Tibial nerve (tissue), 4 donors: Measurements from ENCODE around the gene BLOC1S1. TPM values are rescaled to one million over a fixed set of nuclear protein-coding genes. Genes with fewer than 3 reads are reported as not detected.

ENCODE experiments used
- DNase-seq, 2 donors: peaks; one replicate each; pipeline ENCODE4 v3.0.0-alpha.2; 2019; ENCODE audit warnings: low spot score in 2 of 2
- H3K27ac ChIP-seq, 4 donors: fragments of 200-600 bp; sonication (generic) in 3 of 4; one replicate each; pipeline ENCODE4 v1.5.1; 2017 to 2019; ENCODE audit warnings: mild to moderate bottlenecking in 1 of 4
- H3K27me3 ChIP-seq, 2 donors: fragments of 200-600 bp; sonication (generic) in 1 of 2; one replicate each; pipeline versions ENCODE4 v1.5.1 to v1.6.0; 2017 to 2019
- H3K36me3 ChIP-seq, 3 donors: fragments of 200-600 bp; sonication (generic); one replicate each; pipeline ENCODE4 v1.5.1; 2018 to 2019
- H3K4me1 ChIP-seq, 4 donors: fragments of 200-600 bp; sonication (generic) in 3 of 4; one replicate each; pipeline ENCODE4 v1.5.1; 2017 to 2019
- H3K4me3 ChIP-seq, 4 donors: fragments of 200-600 bp; sonication (generic) in 3 of 4; one replicate each; pipeline ENCODE4 v1.5.1; 2017 to 2019; ENCODE audit warnings: mild to moderate bottlenecking in 1 of 4, moderate library complexity in 1 of 4
- H3K9me3 ChIP-seq, 4 donors: fragments of 200-600 bp; sonication (generic) in 3 of 4; one replicate each; pipeline ENCODE4 v1.5.1; 2017 to 2019
- CTCF ChIP-seq, 5 experiments: fragments of 200-600 bp in 3 of 5; fragments of 450-650 bp in 2 of 5; sonication (generic) in 3 of 5; IDR thresholded peaks; one replicate each; pipeline ENCODE4 v1.5.1; 2016 to 2019; ENCODE audit warnings: antibody characterized with exemption in 5 of 5, mild to moderate bottlenecking in 3 of 5, moderate library complexity in 2 of 5
- EP300 ChIP-seq, 2 donors: sonication (generic); formaldehyde crosslinking; IDR thresholded peaks; one replicate each; pipeline ENCODE4 v1.6.1; 2017; ENCODE audit warnings: antibody characterized with exemption in 2 of 2, mild to moderate bottlenecking in 1 of 2
- POLR2A ChIP-seq, 2 donors: fragments of 450-650 bp; IDR thresholded peaks; one replicate each; pipeline ENCODE4 v1.6.1; 2017; ENCODE audit warnings: antibody characterized with exemption in 2 of 2, mild to moderate bottlenecking in 2 of 2, moderate library complexity in 2 of 2
- WGBS, 2 donors: methylation state at CpG; one replicate each; pipeline ENCODE4 v1.1.5; 2018; 5-methylcytosine and 5-hydroxymethylcytosine counted together
- total RNA-seq, 4 donors: library from RNA; depleted of rRNA; stranded (reverse); fragments of >200 nt; gene quantifications; one replicate each; pipeline ENCODE4 v1.1.0, GENCODE V29; 2016

Gene BLOC1S1
- total RNA-seq, 4 donors from 2014 or later = 212 to 322 (median 264) TPM

DNA sequence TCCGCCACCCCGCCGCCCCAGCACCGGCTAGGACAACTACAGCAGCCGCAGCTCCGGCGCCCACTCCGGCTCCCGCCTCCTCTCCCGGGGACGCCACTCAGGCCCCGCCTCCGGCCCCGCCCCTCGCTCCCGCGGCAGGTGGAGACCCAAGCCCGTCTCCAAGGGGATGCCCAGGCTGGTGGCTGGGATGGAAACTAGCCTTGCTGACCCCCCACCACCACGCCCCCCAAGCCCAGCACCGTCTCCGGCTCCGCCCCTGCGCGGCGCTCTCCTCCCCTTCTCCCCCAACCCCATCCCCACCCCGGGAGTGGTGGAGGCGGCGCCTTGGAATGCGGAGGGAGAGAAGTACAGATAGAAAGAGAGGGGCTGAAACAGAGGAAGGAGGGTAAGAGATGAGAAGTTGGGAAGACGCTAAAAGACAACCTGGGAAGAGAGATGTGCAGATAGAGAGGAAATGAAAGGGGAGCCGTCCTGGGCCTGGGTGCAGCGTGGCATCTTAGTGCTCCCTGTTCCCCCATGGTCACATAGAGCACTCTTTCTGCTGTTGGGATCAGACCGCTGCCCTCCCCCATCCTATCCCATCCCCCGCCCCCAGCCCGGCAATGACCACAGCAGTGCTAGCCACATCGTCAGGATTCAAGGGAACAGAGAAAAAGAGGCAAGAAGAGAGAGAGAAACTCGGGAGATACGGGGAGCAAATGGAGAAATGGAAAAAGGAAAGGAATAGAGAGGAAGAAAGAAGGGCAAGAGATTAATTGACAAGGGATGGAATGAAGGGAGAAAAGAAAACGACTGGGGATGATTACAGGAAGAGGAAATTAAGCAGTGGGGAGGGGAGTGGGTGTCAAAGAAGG is 7.8 kb upstream of the BLOC1S1 start, which contains the start of gene ITGA7:
TSS of gene ITGA7 (minus strand) at position 64 of the 854 bp plus-strand sequence. CDS start 222 bp downstream, outside the sequence.
- H3K27ac ChIP-seq = peak within 1 kb of the TSS; percentile 69 to 89 (median 72)
- WGBS, 2 donors = 1 to 2% methylated on average over 21 to 33 of the region's 39 CpGs
- H3K36me3 ChIP-seq = no peaks in the 10 kb centered on the region
- peaks cover 0 to 96% (median 25%) of the 10 kb centered on the region in 4 donors for H3K4me1 ChIP-seq
- H3K4me3 ChIP-seq = peak within 1 kb of the TSS; percentile 56 to 76 (median 62)
- no peak for DNase-seq
- H3K9me3 ChIP-seq = no peaks in the 10 kb centered on the region
- no peak for TF ChIP-seq CTCF (IDR thresholded peaks at IDR 0.05)
- peak in 1 of 2 donors; percentile 15 for TF ChIP-seq POLR2A (IDR thresholded peaks at IDR 0.05)
- TF ChIP-seq EP300 (IDR thresholded peaks at IDR 0.05) = peak in 1 of 2 donors; percentile 49
- H3K27me3 ChIP-seq = no peaks in the 10 kb centered on the region

DNA sequence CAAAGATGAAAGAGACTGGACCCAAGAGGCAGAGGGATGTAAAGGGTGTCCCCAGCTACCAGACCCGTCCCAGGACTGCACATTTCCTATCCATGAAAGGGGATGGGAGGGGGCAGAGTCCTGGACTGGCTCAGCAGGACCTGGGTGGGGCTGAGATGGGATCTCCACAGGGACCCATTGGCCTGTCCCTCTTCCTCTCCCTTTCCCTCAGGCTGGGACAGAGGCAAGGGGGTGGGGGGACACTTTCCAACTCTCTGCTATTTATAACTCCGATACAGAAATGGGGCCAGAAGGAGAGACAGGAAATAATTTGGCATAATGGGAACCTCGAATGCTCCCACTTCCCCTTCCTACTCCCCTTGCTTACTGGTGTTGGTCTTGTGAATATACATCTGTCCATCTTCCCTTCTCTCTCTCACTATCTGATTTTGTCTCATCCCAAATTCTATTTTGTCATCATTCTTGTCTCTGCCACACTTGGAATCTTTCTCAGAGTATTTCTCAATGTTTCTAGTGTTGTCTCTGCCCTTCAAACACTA is 7.1 kb upstream of the BLOC1S1 start:
- Histone ChIP-seq H3K9me3 (no peaks in the 10 kb centered on the region), H3K27ac (peak overlapping the region; percentile 69 to 89 (median 72)), H3K4me1 (peaks cover 0 to 96% (median 21%) of the 10 kb centered on the region in 4 donors), H3K27me3 (no peaks in the 10 kb centered on the region), H3K36me3 (no peaks in the 10 kb centered on the region), H3K4me3 (peak overlapping the region in 3 of 4 donors; percentile 56 to 64 (median 59))
- WGBS, 2 donors = 2 to 4% methylated on average over 3 of the region's 3 CpGs
- no peak for DNase-seq
- TF ChIP-seq EP300 (IDR thresholded peaks at IDR 0.05) (no peak), POLR2A (IDR thresholded peaks at IDR 0.05) (no peak), CTCF (IDR thresholded peaks at IDR 0.05) (no peak)

DNA sequence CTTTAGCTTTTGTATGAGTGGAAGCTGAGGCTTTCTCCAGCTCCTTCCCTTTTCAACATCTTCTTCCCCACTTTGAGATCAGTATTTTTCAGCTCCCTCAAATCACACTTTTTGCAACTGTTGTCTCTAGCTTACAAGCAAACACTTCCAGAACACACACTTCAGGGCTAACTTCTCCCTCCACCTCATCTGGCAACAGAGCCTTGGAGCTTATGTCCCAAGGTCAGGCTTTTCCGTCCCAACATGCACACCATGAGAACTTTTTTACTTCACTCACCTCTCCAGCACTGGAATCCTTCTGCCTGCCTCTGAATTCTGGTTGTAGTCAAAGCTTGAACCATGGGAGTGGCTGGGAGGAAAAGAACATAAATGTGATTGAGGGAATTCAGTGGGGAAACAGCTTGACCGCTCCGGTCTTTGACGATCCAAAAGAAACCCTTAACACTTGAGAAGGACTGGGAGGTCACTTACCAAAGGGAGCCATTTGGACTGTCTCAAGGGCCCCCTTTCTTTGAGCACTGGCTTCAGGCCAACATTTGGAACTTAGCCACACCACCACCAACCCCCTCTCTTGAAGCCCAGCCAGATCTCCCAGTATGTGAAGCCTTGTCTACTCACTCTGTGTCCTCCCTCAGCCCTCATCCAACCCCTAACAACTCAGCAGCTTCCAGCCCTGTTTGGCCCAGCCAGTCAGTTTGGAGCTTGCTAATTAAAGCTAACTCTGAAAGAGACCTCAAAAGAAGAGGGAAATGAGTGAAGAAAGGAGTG is 3.9 kb upstream of the BLOC1S1 start:
- no peaks in the 10 kb centered on the region for H3K9me3 ChIP-seq
- no peaks in the 10 kb centered on the region for H3K27me3 ChIP-seq
- no peak for DNase-seq
- H3K4me1 ChIP-seq = peaks cover 0 to 88% (median 28%) of the 10 kb centered on the region in 4 donors
- H3K27ac ChIP-seq = peak overlapping the region in 3 of 4 donors; percentile 58 to 91 (median 89)
- H3K4me3 ChIP-seq = peak overlapping the region in 1 of 4 donors; percentile 8
- no peaks in the 10 kb centered on the region for H3K36me3 ChIP-seq
- 22 to 32% methylated on average over 4 of the region's 4 CpGs for WGBS, 2 donors
- TF ChIP-seq EP300 (IDR thresholded peaks at IDR 0.05) = peak in 1 of 2 donors; percentile 56
- TF ChIP-seq POLR2A (IDR thresholded peaks at IDR 0.05) = no peak
- TF ChIP-seq CTCF (IDR thresholded peaks at IDR 0.05) = no peak

DNA sequence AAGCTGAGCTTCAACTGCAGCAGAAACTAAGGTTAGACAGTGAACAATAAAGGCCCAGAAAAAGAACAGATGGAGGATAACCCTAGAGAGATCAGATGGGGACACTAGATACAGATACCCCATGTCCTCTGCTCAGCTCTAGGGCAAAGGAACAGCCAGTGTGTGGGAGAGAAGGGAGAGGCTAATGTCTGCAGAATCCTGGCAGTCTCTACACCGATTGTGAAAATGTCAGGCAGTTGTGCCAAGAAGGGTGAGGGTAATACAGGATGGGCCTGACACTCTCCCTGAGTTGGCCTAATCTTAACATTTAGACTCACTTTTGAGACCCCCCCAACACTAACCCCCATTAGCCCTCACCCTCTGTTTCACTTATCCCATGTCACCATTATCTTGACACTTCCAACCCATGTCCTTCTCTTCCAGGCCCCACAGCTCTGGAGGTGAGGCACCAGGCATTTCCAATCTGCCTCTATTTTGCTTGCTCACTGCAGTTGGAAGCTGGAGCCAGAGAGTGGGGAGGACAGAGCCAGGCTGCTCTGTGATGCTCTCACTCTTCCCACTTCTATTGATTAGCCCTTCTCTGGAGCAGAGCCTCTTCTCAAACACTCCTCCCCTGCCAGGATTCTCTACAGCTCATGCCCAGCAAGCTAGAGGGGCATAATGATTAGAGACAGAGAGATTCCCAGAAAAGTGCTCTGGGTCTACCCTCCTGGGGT is 3.0 kb upstream of the BLOC1S1 start:
- Histone ChIP-seq H3K36me3 (no peaks in the 10 kb centered on the region), H3K27ac (peak overlapping the region; percentile 37 to 91 (median 74)), H3K9me3 (no peaks in the 10 kb centered on the region), H3K27me3 (no peaks in the 10 kb centered on the region), H3K4me3 (no peak overlapping the region), H3K4me1 (peaks cover 0 to 90% (median 36%) of the 10 kb centered on the region in 4 donors)
- 11 to 24% methylated on average over 1 of the region's 1 CpG for WGBS, 2 donors
- no peak for TF ChIP-seq EP300 (IDR thresholded peaks at IDR 0.05)
- no peak for TF ChIP-seq CTCF (IDR thresholded peaks at IDR 0.05)
- TF ChIP-seq POLR2A (IDR thresholded peaks at IDR 0.05) = no peak
- no peak for DNase-seq
